Mammary epithelial cell (primary cell): ENCODE measurements around the gene TTC13.

Experiments used
- EZH2 ChIP-seq: IDR thresholded peaks from 2 replicates; pipeline ENCODE4 v1.6.1; 2012; ENCODE audit warnings: low read length, inconsistent platforms, borderline replicate concordance
- TF ChIP-seq, protein P1 (sequence below), 2 donors: IDR thresholded peaks in 1 of 2; conservative IDR thresholded peaks in 1 of 2; 2 replicates each; pipeline ENCODE4 v1.5.1; 2011 to 2012; ENCODE audit warnings: inconsistent platforms in 2 of 2, low read length in 2 of 2, mild to moderate bottlenecking in 2 of 2, control low read depth in 1 of 2, low read depth in 1 of 2; ENCODE audit not compliant: insufficient read depth in 1 of 2; ENCODE audit errors: extremely low read depth in 1 of 2

DNA sequence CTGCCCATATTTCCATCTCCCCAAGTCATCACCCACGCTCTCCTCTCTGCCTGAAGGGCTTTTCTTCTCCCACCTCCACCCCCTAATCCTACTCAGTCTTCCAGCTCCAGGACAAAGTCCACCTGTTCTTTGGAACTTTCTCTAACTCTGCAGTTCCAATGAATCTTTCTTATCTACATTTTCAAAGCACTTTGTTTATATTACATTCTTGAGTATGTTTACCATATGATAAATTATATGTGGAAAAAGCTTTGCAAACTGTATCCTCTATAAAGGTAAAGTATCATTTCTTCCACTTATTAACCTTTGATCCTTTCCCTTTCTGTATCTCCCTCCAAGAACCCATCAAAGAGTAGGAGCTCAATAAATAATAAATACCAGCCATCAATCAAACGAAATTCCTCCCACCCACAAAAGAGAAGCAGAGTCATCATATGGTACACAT is 39.7 kb downstream of the TTC13 start:
- TF ChIP-seq, protein P1, sequence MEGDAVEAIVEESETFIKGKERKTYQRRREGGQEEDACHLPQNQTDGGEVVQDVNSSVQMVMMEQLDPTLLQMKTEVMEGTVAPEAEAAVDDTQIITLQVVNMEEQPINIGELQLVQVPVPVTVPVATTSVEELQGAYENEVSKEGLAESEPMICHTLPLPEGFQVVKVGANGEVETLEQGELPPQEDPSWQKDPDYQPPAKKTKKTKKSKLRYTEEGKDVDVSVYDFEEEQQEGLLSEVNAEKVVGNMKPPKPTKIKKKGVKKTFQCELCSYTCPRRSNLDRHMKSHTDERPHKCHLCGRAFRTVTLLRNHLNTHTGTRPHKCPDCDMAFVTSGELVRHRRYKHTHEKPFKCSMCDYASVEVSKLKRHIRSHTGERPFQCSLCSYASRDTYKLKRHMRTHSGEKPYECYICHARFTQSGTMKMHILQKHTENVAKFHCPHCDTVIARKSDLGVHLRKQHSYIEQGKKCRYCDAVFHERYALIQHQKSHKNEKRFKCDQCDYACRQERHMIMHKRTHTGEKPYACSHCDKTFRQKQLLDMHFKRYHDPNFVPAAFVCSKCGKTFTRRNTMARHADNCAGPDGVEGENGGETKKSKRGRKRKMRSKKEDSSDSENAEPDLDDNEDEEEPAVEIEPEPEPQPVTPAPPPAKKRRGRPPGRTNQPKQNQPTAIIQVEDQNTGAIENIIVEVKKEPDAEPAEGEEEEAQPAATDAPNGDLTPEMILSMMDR (conservative IDR thresholded peaks at IDR 0.05 in 1 of 2, IDR thresholded peaks at IDR 0.05 in 1 of 2; ENCODE audit: extremely low read depth in 1 of 2, insufficient read depth in 1 of 2, low read depth in 1 of 2, low read length in 2 of 2): no peak
- no peak for TF ChIP-seq EZH2
